Keratinocyte (primary cell): ENCODE data around the gene FGGY. TPM values are rescaled to one million over a fixed set of nuclear protein-coding genes. Genes with fewer than 3 reads are reported as not detected.
"Not testable (repeated sequence)": the region's sequence is repeated elsewhere in the genome, so short reads cannot be mapped to it uniquely, and the experiment has no call there.

ENCODE experiments used
- DNase-seq: peaks from one replicate; pipeline ENCODE4 v3.0.0-alpha.2; 2011; ENCODE audit warnings: low read depth, missing footprints, low spot score
- FAIRE-seq: peaks from 2 replicates; lab custom pipeline; 2011; peaks lifted over from hg19 to GRCh38; lab: Jason Lieb, UNC
- H2AFZ ChIP-seq: 2 replicates; pipeline ENCODE4 v1.6.0; 2012; ENCODE audit warnings: low read length, control low read depth, inconsistent platforms; ENCODE audit not compliant: control insufficient read depth
- H3K27ac ChIP-seq: 2 replicates; pipeline ENCODE4 v1.5.1; 2011; ENCODE audit warnings: low read length; ENCODE audit not compliant: control insufficient read depth, insufficient read depth
- H3K27me3 ChIP-seq: 3 replicates; pipeline ENCODE4 v1.6.0; 2011; ENCODE audit warnings: low read length; ENCODE audit not compliant: control insufficient read depth, insufficient read depth; ENCODE audit errors: extremely low read depth
- H3K36me3 ChIP-seq, 2 experiments: 2 replicates in 1 of 2; 3 replicates in 1 of 2; pipeline ENCODE4 v1.5.1; 2011; ENCODE audit warnings: low read length in 2 of 2, mild to moderate bottlenecking in 1 of 2; ENCODE audit not compliant: control insufficient read depth in 2 of 2, insufficient read depth in 2 of 2; ENCODE audit errors: extremely low read depth in 1 of 2
- H3K4me1 ChIP-seq: 3 replicates; pipeline ENCODE4 v1.5.1; 2011; ENCODE audit warnings: low read length; ENCODE audit not compliant: control insufficient read depth, insufficient read depth; ENCODE audit errors: extremely low read depth
- H3K4me2 ChIP-seq: 3 replicates; pipeline ENCODE4 v1.6.0; 2011; ENCODE audit warnings: low read depth, low read length; ENCODE audit not compliant: control insufficient read depth, insufficient read depth; ENCODE audit errors: extremely low read depth
- H3K4me3 ChIP-seq, 3 experiments: fragments of 200-600 bp in 1 of 3; sonication (generic) in 1 of 3; 2 replicates in 2 of 3; 3 replicates in 1 of 3; pipeline ENCODE4 v1.5.1; 2011 to 2016; ENCODE audit warnings: low read length in 3 of 3, mild to moderate bottlenecking in 3 of 3, control low read depth in 2 of 3, inconsistent platforms in 1 of 3, low read depth in 1 of 3, mixed read lengths in 1 of 3, mixed run types in 1 of 3, moderate library complexity in 1 of 3; ENCODE audit not compliant: control insufficient read depth in 2 of 3, insufficient read depth in 2 of 3; ENCODE audit errors: extremely low read depth in 1 of 3
- H3K79me2 ChIP-seq: 2 replicates; pipeline ENCODE4 v1.6.0; 2012; ENCODE audit warnings: low read length; ENCODE audit not compliant: control insufficient read depth, insufficient read depth
- H3K9ac ChIP-seq: 3 replicates; pipeline ENCODE4 v1.6.0; 2011; ENCODE audit warnings: low read length; ENCODE audit not compliant: control insufficient read depth, insufficient read depth; ENCODE audit errors: extremely low read depth
- H3K9me1 ChIP-seq: 3 replicates; pipeline ENCODE4 v1.6.0; 2011; ENCODE audit warnings: low read length; ENCODE audit not compliant: control insufficient read depth, insufficient read depth; ENCODE audit errors: extremely low read depth
- H3K9me3 ChIP-seq: 2 replicates; pipeline ENCODE4 v1.5.1; 2012; ENCODE audit warnings: low read depth, low read length; ENCODE audit not compliant: control insufficient read depth
- H4K20me1 ChIP-seq: 3 replicates; pipeline ENCODE4 v1.6.0; 2011; ENCODE audit warnings: low read length; ENCODE audit not compliant: control insufficient read depth, insufficient read depth; ENCODE audit errors: extremely low read depth
- CTCF ChIP-seq, 3 experiments: IDR thresholded peaks in 1 of 3; conservative IDR thresholded peaks in 1 of 3; optimal IDR thresholded peaks in 1 of 3; 2 replicates in 2 of 3; 3 replicates in 1 of 3; pipeline versions ENCODE3 to v1.5.1; 2011; ENCODE audit warnings: low read length in 3 of 3, mild to moderate bottlenecking in 3 of 3, moderate library complexity in 2 of 3, control low read depth in 1 of 3, inconsistent platforms in 1 of 3; ENCODE audit not compliant: insufficient read depth in 2 of 3; ENCODE audit errors: extremely low read depth in 1 of 3
- EZH2 ChIP-seq: IDR thresholded peaks from one replicate; pipeline ENCODE4 v1.6.1; 2012; ENCODE audit warnings: inconsistent platforms, mild to moderate bottlenecking, low read length, moderate library complexity
- dilution Hi-C: fragments of 300-500 bp; cut with MboI; formaldehyde crosslinking; loops from one replicate; pipeline ENCODE4 v1.7.0; 2020; ENCODE audit warnings: low sequenced_read_pairs; ENCODE audit not compliant: extremely low pct_ligation_motif_present
- polyA plus RNA-seq, 5 experiments: library from polyadenylated mRNA; depleted of rRNA in 3 of 5; stranded (reverse) in 3 of 5; stranded (forward) in 1 of 5; unstranded in 1 of 5; fragments of >200 nt; gene quantifications; 1 replicate in 1 of 5; 2 replicates in 3 of 5; 3 replicates in 1 of 5; pipeline versions ENCODE4 v1.2.1 to v1.2.3, GENCODE V29; 2011 to 2012; ENCODE audit warnings: missing spikeins in 2 of 5, low read depth in 1 of 5, low replicate concordance in 1 of 5

FGGY gene
- polyA plus RNA-seq, 1 donor (not counting 4 experiments of a cell fraction or from before 2014, with no cell fraction given), result 16.6 TPM

- H3K9me1 ChIP-seq, result no peaks in the 10 kb centered on the region
- no peak overlapping the region for H2AFZ ChIP-seq
- DNase-seq (no peak), FAIRE-seq (no peak)
- no peaks in the 10 kb centered on the region for H3K4me1 ChIP-seq
- TF ChIP-seq EZH2 (no peak), CTCF (optimal IDR thresholded peaks at IDR 0.05 in 1 of 3, IDR thresholded peaks at IDR 0.05 in 1 of 3, conservative IDR thresholded peaks at IDR 0.05 in 1 of 3; ENCODE audit: extremely low read depth in 1 of 3, insufficient read depth in 2 of 3, low read length in 3 of 3) (no peak)
- H3K27me3 ChIP-seq, result no peaks in the 10 kb centered on the region
- H3K4me3 ChIP-seq, result no peak overlapping the region
- H3K79me2 ChIP-seq, result no peaks in the 10 kb centered on the region
- H3K36me3 ChIP-seq, result no peaks in the 10 kb centered on the region
- no peaks in the 10 kb centered on the region for H4K20me1 ChIP-seq
- H3K9me3 ChIP-seq, result no peaks in the 10 kb centered on the region
- H3K27ac ChIP-seq, result no peak overlapping the region
- H3K9ac ChIP-seq, result no peak overlapping the region
- H3K4me2 ChIP-seq, result no peak overlapping the region
- dilution Hi-C loops, result no loop called here
Observed at GRCh38 chr1:59468828-59469428, 172.0 kb downstream of the FGGY start.

DNA sequence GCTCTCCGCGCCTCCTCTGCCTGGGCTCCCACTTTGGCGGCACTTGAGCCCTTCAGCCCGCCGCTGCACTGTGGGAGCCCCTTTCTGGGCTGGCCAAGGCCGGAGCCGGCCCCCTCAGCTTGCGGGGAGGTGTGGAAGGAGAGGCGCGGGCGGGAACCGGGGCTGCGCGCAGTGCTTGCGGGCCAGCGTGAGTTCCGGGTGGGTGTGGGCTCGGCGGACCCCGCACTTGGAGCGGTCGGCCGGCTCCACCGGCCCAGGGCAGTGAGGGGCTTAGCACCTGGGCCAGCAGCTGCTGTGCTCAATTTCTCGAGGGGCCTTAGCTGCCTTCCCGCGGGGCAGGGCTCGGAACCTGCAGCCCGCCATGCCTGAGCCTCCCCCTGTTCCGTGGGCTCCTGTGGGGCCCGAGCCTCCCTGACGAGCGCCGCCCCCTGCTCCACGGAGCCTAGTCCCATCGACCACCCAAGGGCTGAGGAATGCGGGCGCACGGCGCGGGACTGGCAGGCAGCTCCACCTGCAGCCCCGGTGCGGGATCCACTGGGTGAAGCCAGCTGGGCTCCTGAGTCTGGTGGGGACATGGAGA, 175.2 kb downstream of the FGGY start:
- dilution Hi-C loops, H2AFZ ChIP-seq, H3K9me3 ChIP-seq, H3K27ac ChIP-seq, H3K4me3 ChIP-seq, FAIRE-seq, H3K36me3 ChIP-seq, H3K79me2 ChIP-seq, H3K27me3 ChIP-seq, H3K9ac ChIP-seq, H4K20me1 ChIP-seq, H3K4me1 ChIP-seq, H3K4me2 ChIP-seq, DNase-seq, H3K9me1 ChIP-seq: not testable (repeated sequence)

GRCh38 chr1:59473831-59474230, 176.9 kb downstream of the FGGY start:
- no peak for FAIRE-seq
- Histone ChIP-seq H3K4me1 (peaks cover 13% of the 10 kb centered on the region), H3K9me1 (no peaks in the 10 kb centered on the region), H3K27ac (no peak overlapping the region), H3K79me2 (no peaks in the 10 kb centered on the region), H4K20me1 (no peaks in the 10 kb centered on the region), H3K9ac (no peak overlapping the region), H3K4me3 (no peak overlapping the region), H3K4me2 (no peak overlapping the region), H3K36me3 (no peaks in the 10 kb centered on the region), H2AFZ (no peak overlapping the region), H3K27me3 (no peaks in the 10 kb centered on the region), H3K9me3 (no peaks in the 10 kb centered on the region)
- dilution Hi-C loops, result no loop called here
- DNase-seq, result no peak
- TF ChIP-seq EZH2 (no peak), CTCF (optimal IDR thresholded peaks at IDR 0.05 in 1 of 3, IDR thresholded peaks at IDR 0.05 in 1 of 3, conservative IDR thresholded peaks at IDR 0.05 in 1 of 3; ENCODE audit: extremely low read depth in 1 of 3, insufficient read depth in 2 of 3, low read length in 3 of 3) (no peak)
